H1 (cell line): ENCODE measurements around the gene ERFE. TPM values are rescaled to one million over a fixed set of nuclear protein-coding genes. Genes with fewer than 3 reads are reported as not detected.

Experiments
- CTCF ChIA-PET: fragments of 300-600 bp; sonication (Branson Sonifier 250); formaldehyde crosslinking; loops from one replicate; lab custom pipeline; 2021; ENCODE audit not compliant: partially characterized antibody; lab: Charles Lee
- POLR2A ChIA-PET: fragments of 300-600 bp; sonication (Branson Sonifier 250); formaldehyde crosslinking; loops from one replicate; lab custom pipeline; 2021; ENCODE audit warnings: inconsistent platforms; ENCODE audit not compliant: partially characterized antibody; lab: Charles Lee
- DNase-seq, 2 experiments: peaks; one replicate each; pipeline versions ENCODE4 v3.0.0 to v3.0.0-alpha.2; 2010 to 2022; ENCODE audit warnings: low spot score in 2 of 2, low read depth in 1 of 2, mixed read lengths in 1 of 2
- FAIRE-seq: peaks from 2 replicates; lab custom pipeline; 2011; peaks lifted over from hg19 to GRCh38; lab: Jason Lieb, UNC
- H2AFZ ChIP-seq: 2 replicates; pipeline ENCODE4 v1.8.1; 2012; ENCODE audit warnings: low read length, inconsistent platforms
- H2AK5ac ChIP-seq: 2 replicates; pipeline ENCODE4 v1.6.1; 2013; ENCODE audit warnings: low read depth, low read length
- H2BK120ac ChIP-seq: replicated peaks from 2 replicates; pipeline ENCODE3; 2013; ENCODE audit warnings: low read depth, low read length, inconsistent platforms
- H2BK12ac ChIP-seq: 2 replicates; pipeline ENCODE4 v1.6.1; 2013; ENCODE audit warnings: low read depth, low read length
- H2BK15ac ChIP-seq: 2 replicates; pipeline ENCODE4 v1.6.1; 2013; ENCODE audit warnings: low read length
- H2BK20ac ChIP-seq: 2 replicates; pipeline ENCODE4 v1.6.1; 2013; ENCODE audit warnings: low read length
- H2BK5ac ChIP-seq: 2 replicates; pipeline ENCODE4 v1.6.1; 2013; ENCODE audit warnings: low read depth, low read length
- H3K14ac ChIP-seq: 2 replicates; pipeline ENCODE4 v1.6.1; 2013; ENCODE audit warnings: inconsistent platforms; ENCODE audit not compliant: insufficient read length
- H3K18ac ChIP-seq: 2 replicates; pipeline ENCODE4 v1.6.1; 2013; ENCODE audit warnings: low read length; ENCODE audit errors: extremely low read depth
- H3K23ac ChIP-seq: 2 replicates; pipeline ENCODE4 v1.6.1; 2013; ENCODE audit warnings: inconsistent platforms; ENCODE audit not compliant: insufficient read length
- H3K23me2 ChIP-seq: 2 replicates; pipeline ENCODE4 v1.6.1; 2013; ENCODE audit warnings: low read depth, low read length
- H3K27ac ChIP-seq: 2 replicates; pipeline ENCODE4 v1.6.1; 2011; ENCODE audit warnings: low read depth, low read length, inconsistent platforms
- H3K27me3 ChIP-seq, 4 experiments: replicated peaks in 1 of 4; 1 replicate in 1 of 4; 2 replicates in 3 of 4; pipeline versions ENCODE4 v1.6.1 to v1.8.1; 2011 to 2013; ENCODE audit warnings: low read length in 3 of 4, mild to moderate bottlenecking in 3 of 4, inconsistent platforms in 2 of 4, mixed read lengths in 2 of 4, moderate library complexity in 1 of 4; ENCODE audit not compliant: control insufficient read depth in 3 of 4, insufficient read depth in 3 of 4; ENCODE audit errors: extremely low read depth in 1 of 4
- H3K36me3 ChIP-seq, 4 experiments: 2 replicates each; pipeline versions ENCODE4 v1.6.1 to v1.8.1; 2011 to 2013; ENCODE audit warnings: mild to moderate bottlenecking in 4 of 4, low read length in 3 of 4, moderate library complexity in 2 of 4, control low read depth in 1 of 4, inconsistent platforms in 1 of 4; ENCODE audit not compliant: insufficient read depth in 4 of 4, control insufficient read depth in 2 of 4
- H3K4ac ChIP-seq: replicated peaks from 2 replicates; pipeline ENCODE3; 2013; ENCODE audit warnings: low read length, low read depth, mixed read lengths, inconsistent platforms; ENCODE audit not compliant: insufficient read length
- H3K4me1 ChIP-seq, 4 experiments: replicated peaks in 1 of 4; 1 replicate in 1 of 4; 2 replicates in 3 of 4; pipeline versions ENCODE4 v1.6.1 to v1.8.1; 2011 to 2013; ENCODE audit warnings: low read length in 3 of 4, inconsistent platforms in 2 of 4, mixed read lengths in 1 of 4; ENCODE audit not compliant: insufficient read depth in 4 of 4, control insufficient read depth in 3 of 4
- H3K4me2 ChIP-seq, 2 experiments: 2 replicates each; pipeline versions ENCODE4 v1.6.1 to v1.8.1; 2011 to 2013; ENCODE audit warnings: low read depth in 2 of 2, low read length in 2 of 2, control low read depth in 1 of 2, inconsistent platforms in 1 of 2, mild to moderate bottlenecking in 1 of 2; ENCODE audit not compliant: insufficient read depth in 1 of 2
- H3K4me3 ChIP-seq, 4 experiments: fragments of 200-600, 300-600 bp in 1 of 4; sonication (generic), shearing (Covaris generic), sonication (Bioruptor Twin) in 1 of 4; 2 replicates each; pipeline versions ENCODE4 v1.5.1 to v1.8.1; 2011 to 2016; ENCODE audit warnings: low read length in 4 of 4, low read depth in 3 of 4, control low read depth in 2 of 4, inconsistent platforms in 2 of 4, mild to moderate bottlenecking in 2 of 4, mixed read lengths in 1 of 4, moderate library complexity in 1 of 4; ENCODE audit not compliant: insufficient read depth in 2 of 4; ENCODE audit errors: extremely low read depth in 1 of 4
- H3K56ac ChIP-seq: replicated peaks from 2 replicates; pipeline ENCODE3; 2013; ENCODE audit warnings: low read depth, mild to moderate bottlenecking, mixed read lengths, low read length, inconsistent platforms; ENCODE audit not compliant: insufficient read length
- H3K79me1 ChIP-seq: 2 replicates; pipeline ENCODE4 v1.6.1; 2013; ENCODE audit warnings: low read depth, low read length, control low read depth
- H3K79me2 ChIP-seq, 2 experiments: 2 replicates each; pipeline versions ENCODE4 v1.6.1 to v1.8.1; 2012 to 2013; ENCODE audit warnings: low read length in 2 of 2, mild to moderate bottlenecking in 2 of 2, inconsistent platforms in 1 of 2; ENCODE audit not compliant: insufficient read depth in 2 of 2, control insufficient read depth in 1 of 2
- H3K9ac ChIP-seq, 4 experiments: replicated peaks in 1 of 4; 1 replicate in 1 of 4; 2 replicates in 3 of 4; pipeline versions ENCODE4 v1.6.1 to v1.8.1; 2011 to 2013; ENCODE audit warnings: low read depth in 3 of 4, low read length in 3 of 4, control low read depth in 2 of 4, mild to moderate bottlenecking in 2 of 4, moderate library complexity in 2 of 4, inconsistent platforms in 1 of 4; ENCODE audit errors: extremely low read depth in 1 of 4
- H3K9me3 ChIP-seq, 2 experiments: 2 replicates each; pipeline versions ENCODE4 v1.6.1 to v1.8.1; 2012 to 2013; ENCODE audit warnings: mild to moderate bottlenecking in 2 of 2, moderate library complexity in 2 of 2, control low read depth in 1 of 2, inconsistent platforms in 1 of 2, low read depth in 1 of 2, low read length in 1 of 2, mixed read lengths in 1 of 2; ENCODE audit not compliant: insufficient read depth in 2 of 2
- H4K20me1 ChIP-seq, 2 experiments: replicated peaks in 1 of 2; 2 replicates each; pipeline versions ENCODE3 to v1.8.1; 2011 to 2013; ENCODE audit warnings: inconsistent platforms in 2 of 2, low read length in 2 of 2, mild to moderate bottlenecking in 1 of 2; ENCODE audit not compliant: insufficient read depth in 2 of 2, control insufficient read depth in 1 of 2
- H4K5ac ChIP-seq: 2 replicates; pipeline ENCODE4 v1.6.1; 2013; ENCODE audit warnings: low read length, low read depth, mixed read lengths, inconsistent platforms; ENCODE audit not compliant: insufficient read length
- H4K8ac ChIP-seq: 2 replicates; pipeline ENCODE4 v1.8.0; 2013; ENCODE audit warnings: mild to moderate bottlenecking, moderate library complexity, low read length, inconsistent platforms; ENCODE audit not compliant: insufficient read depth; ENCODE audit errors: extremely low read depth
- H4K91ac ChIP-seq: replicated peaks from 2 replicates; pipeline ENCODE3; 2013; ENCODE audit warnings: low read length, mixed read lengths, inconsistent platforms; ENCODE audit not compliant: insufficient read length
- BACH1 ChIP-seq: IDR thresholded peaks from 2 replicates; pipeline ENCODE4 v1.6.1; 2012; ENCODE audit warnings: low read length, improper control_type of control experiment
- CBX8 ChIP-seq: fragments of 300-800, 300-1000 bp; sonication (generic); IDR thresholded peaks from 2 replicates; pipeline ENCODE4 v1.7.1; 2016; ENCODE audit warnings: low read depth, low read length, borderline replicate concordance
- CEBPB ChIP-seq: IDR thresholded peaks from 2 replicates; pipeline ENCODE4 v1.6.1; 2012; ENCODE audit warnings: low read depth, low read length
- HDAC6 ChIP-seq: IDR thresholded peaks from one replicate; pipeline ENCODE4 v1.7.1; 2012; ENCODE audit warnings: low read depth, mild to moderate bottlenecking, inconsistent platforms, low read length, moderate library complexity
- MAFK ChIP-seq: IDR thresholded peaks from 2 replicates; pipeline ENCODE4 v1.6.1; 2012; ENCODE audit warnings: low read depth, mild to moderate bottlenecking, improper control_type of control experiment, low read length
- POU5F1 ChIP-seq: IDR thresholded peaks from 2 replicates; pipeline ENCODE4 v1.6.1; 2011; ENCODE audit warnings: low read depth, mild to moderate bottlenecking, low read length, moderate library complexity
- TCF12 ChIP-seq: IDR thresholded peaks from 2 replicates; pipeline ENCODE4 v1.6.1; 2011; ENCODE audit warnings: low read depth, mild to moderate bottlenecking, low read length
- WGBS, 2 experiments: shearing (Covaris generic) in 1 of 2; methylation state at CpG; one replicate each; pipeline versions ENCODE4 v1.1.6 to v1.1.7; 2013 to 2015; ENCODE audit warnings: low lambda C conversion rate in 2 of 2, mixed read lengths in 2 of 2, inconsistent platforms in 1 of 2, low coverage in 1 of 2, missing lambda C conversion rate in 1 of 2; ENCODE audit not compliant: insufficient replicate concordance in 2 of 2, insufficient coverage in 1 of 2, insufficient read length in 1 of 2; ENCODE audit errors: extremely low coverage in 1 of 2, missing lambda C conversion rate in 1 of 2; 5-methylcytosine and 5-hydroxymethylcytosine counted together
- polyA plus RNA-seq, 7 experiments: library from polyadenylated mRNA; depleted of rRNA in 3 of 7; stranded (reverse) in 5 of 7; unstranded in 2 of 7; fragments of >200 nt in 5 of 7; fragments of 200-250 nt in 2 of 7; gene quantifications; 1 replicate in 5 of 7; 2 replicates in 1 of 7; 4 replicates in 1 of 7; pipeline versions ENCODE4 v1.2.1 to v1.2.3, GENCODE V29; 2011 to 2013; ENCODE audit warnings: missing spikeins in 2 of 7, mixed read lengths in 2 of 7
- total RNA-seq: library from RNA; stranded (reverse); fragmentation: NEBNext Ultra II Directional; extraction: Animal tissue kit (Norgen Biotek cat#: 25700); gene quantifications from 2 replicates; pipeline ENCODE4 v1.2.1, GENCODE V29; 2021
- TF ChIP-seq, protein P1 (sequence below): IDR thresholded peaks from 2 replicates; pipeline ENCODE4 v1.6.1; 2011; ENCODE audit warnings: low read depth, mild to moderate bottlenecking, low read length; ENCODE audit not compliant: insufficient read depth
- TF ChIP-seq, protein P2 (sequence below): IDR thresholded peaks from 2 replicates; pipeline ENCODE4 v1.6.1; 2011; ENCODE audit warnings: low read length, improper control_type of control experiment

ERFE gene
- total and polyA plus RNA-seq, 2 of the 8 experiments (the other 6 are each of a cell fraction or from before 2014, with no cell fraction given): 2.5 to 3.6 TPM

DNA sequence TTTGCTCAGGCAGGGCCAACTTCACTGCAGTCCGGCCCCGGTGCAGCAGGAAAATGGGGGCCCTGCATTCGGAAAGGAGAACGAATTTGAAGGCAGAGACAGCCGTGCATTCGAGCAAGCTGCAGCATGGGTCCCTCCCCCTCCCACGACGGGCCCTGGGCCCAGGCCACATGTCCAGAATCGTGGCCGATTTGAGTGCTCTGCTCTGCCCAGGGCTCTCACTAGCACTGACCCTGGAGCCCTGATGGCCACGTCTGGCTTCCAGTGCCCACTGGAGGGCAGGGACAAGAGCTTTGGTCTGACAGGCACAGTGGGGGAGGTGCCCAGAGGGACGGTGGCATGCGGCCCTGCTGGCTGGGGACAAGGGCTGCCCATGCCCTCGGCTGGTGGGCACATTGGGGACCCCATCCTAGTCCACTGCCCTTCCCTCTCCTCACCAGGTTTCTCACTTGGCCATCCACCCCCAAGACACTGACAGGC, 34.7 kb upstream of the ERFE start:
- H2AK5ac ChIP-seq: no peak overlapping the region
- 80% methylated on average over 12 of the region's 14 CpGs; no CpG with 5 or more reads in 1 of the 2 experiments for WGBS, 2 experiments
- H3K27ac ChIP-seq: no peak overlapping the region

More for the DNA sequence above, 34.7 kb upstream of the ERFE start:
- no peak overlapping the region for H2BK20ac ChIP-seq
- no peak overlapping the region for H2AFZ ChIP-seq
- no peak for TF ChIP-seq HDAC6
- TF ChIP-seq, protein P1, sequence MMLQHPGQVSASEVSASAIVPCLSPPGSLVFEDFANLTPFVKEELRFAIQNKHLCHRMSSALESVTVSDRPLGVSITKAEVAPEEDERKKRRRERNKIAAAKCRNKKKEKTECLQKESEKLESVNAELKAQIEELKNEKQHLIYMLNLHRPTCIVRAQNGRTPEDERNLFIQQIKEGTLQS: no peak
- TF ChIP-seq POU5F1: no peak
- TF ChIP-seq, protein P2, sequence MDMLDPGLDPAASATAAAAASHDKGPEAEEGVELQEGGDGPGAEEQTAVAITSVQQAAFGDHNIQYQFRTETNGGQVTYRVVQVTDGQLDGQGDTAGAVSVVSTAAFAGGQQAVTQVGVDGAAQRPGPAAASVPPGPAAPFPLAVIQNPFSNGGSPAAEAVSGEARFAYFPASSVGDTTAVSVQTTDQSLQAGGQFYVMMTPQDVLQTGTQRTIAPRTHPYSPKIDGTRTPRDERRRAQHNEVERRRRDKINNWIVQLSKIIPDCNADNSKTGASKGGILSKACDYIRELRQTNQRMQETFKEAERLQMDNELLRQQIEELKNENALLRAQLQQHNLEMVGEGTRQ: no peak
- no peak for TF ChIP-seq BACH1
- TF ChIP-seq CEBPB: no peak
- TF ChIP-seq TCF12: no peak
- TF ChIP-seq CBX8: no peak
- TF ChIP-seq MAFK: no peak
- TF ChIP-seq, all 59 proteins: peak for 0
- Histone ChIP-seq H3K79me2 (no peaks in the 10 kb centered on the region), H3K23me2 (peaks cover 20% of the 10 kb centered on the region), H3K27me3 (no peaks in the 10 kb centered on the region; a peak in 1 of 7 replicates), H4K5ac (no peak overlapping the region), H3K4me3 (no peak overlapping the region), H3K4me1 (peaks cover 0 to 18% (median 2%) of the 10 kb centered on the region in 4 experiments; a peak in 3 of 7 replicates), H3K18ac (no peak overlapping the region), H3K36me3 (no peaks in the 10 kb centered on the region; a peak in 1 of 8 replicates), H3K14ac (no peak overlapping the region), H4K8ac (peak overlapping the region; percentile 2), H3K23ac (no peak overlapping the region), H3K9ac (no peak overlapping the region), H4K20me1 (peaks cover 0 to 14% of the 10 kb centered on the region in 2 experiments), H2BK120ac (no peak overlapping the region), H3K9me3 (0 out of 4 replicates have a peak, but pooled peaks cover 0 to 4% of the 10 kb centered on the region in 2 experiments), H3K56ac (no peak overlapping the region), H3K4me2 (no peak overlapping the region), H2BK15ac (no peak overlapping the region), H2BK5ac (peak overlapping the region; percentile 39; the same call in 1 of the 2 replicates), H4K91ac (no peak overlapping the region), H2BK12ac (no peak overlapping the region), H3K4ac (no peak overlapping the region), H3K79me1 (no peaks in the 10 kb centered on the region)
- FAIRE-seq (no peak), DNase-seq (no peak)
- POLR2A ChIA-PET: interaction anchor here (0.9 kb wide), 1 partner anchor 14 kb away, joined by 3 read pairs; no protein-coding TSS in a partner anchor
- CTCF ChIA-PET: interaction anchor here (0.6 to 1.6 kb wide), 4 partner anchors 10 to 200 kb away, joined by 3 to 4 read pairs (median 3); no protein-coding TSS in a partner anchor
